Measurements from ENCODE around the gene DCANP1.

The DCANP1 gene

GRCh38 chr5:135481909-135482311, 34.8 kb upstream of the DCANP1 start:
- H3K23ac ChIP-seq (ENCODE audit: low read length) = no peak overlapping the region
- H2BK120ac ChIP-seq (ENCODE audit: insufficient read depth, low read length, poor library complexity) = no peak overlapping the region
- peaks cover 18% of the 10 kb centered on the region for H3K27me3 ChIP-seq (ENCODE audit: insufficient read depth, low read length)
- H3K9ac ChIP-seq (ENCODE audit: low read length) = no peak overlapping the region
- peak overlapping the region; percentile 38 for H3K4me3 ChIP-seq (ENCODE audit: low read depth, low read length)
- no peak overlapping the region for H3K4ac ChIP-seq (ENCODE audit: low read depth, low read length)
- no peaks in the 10 kb centered on the region for H3K79me2 ChIP-seq (ENCODE audit: control insufficient read depth, insufficient read depth, low read length, poor library complexity)
- H2BK5ac ChIP-seq (ENCODE audit: low read depth, low read length, poor library complexity) = no peak overlapping the region
- H4K12ac ChIP-seq (ENCODE audit: low read depth, low read length) = no peak overlapping the region
- H3K9me3 ChIP-seq (ENCODE audit: insufficient read depth, low read depth, low read length) = peaks cover 6% of the 10 kb centered on the region
- no peaks in the 10 kb centered on the region for H3K79me1 ChIP-seq (ENCODE audit: low read length)
- no peaks in the 10 kb centered on the region for H3K4me1 ChIP-seq (ENCODE audit: control insufficient read depth in 1 of 2, insufficient read depth in 2 of 2, low read length in 2 of 2)
- no peak overlapping the region for H2AK5ac ChIP-seq (ENCODE audit: low read length)
- no peak overlapping the region for H4K91ac ChIP-seq (ENCODE audit: low read depth, low read length)
- H3K36me3 ChIP-seq (ENCODE audit: control insufficient read depth in 1 of 2, insufficient read depth in 2 of 2, low read length in 2 of 2) = no peaks in the 10 kb centered on the region
- no peak overlapping the region for H3K4me2 ChIP-seq (ENCODE audit: low read length)
- H3K27ac ChIP-seq (ENCODE audit: low read depth, low read length) = no peak overlapping the region
- H2BK12ac ChIP-seq (ENCODE audit: low read length) = no peak overlapping the region
- no peak overlapping the region for H4K8ac ChIP-seq (ENCODE audit: low read depth, low read length)
- no CpG with 5 or more reads among the region's 4 CpGs for WGBS (ENCODE audit: extremely low coverage, insufficient coverage, insufficient read length)
- no peak overlapping the region for H3K18ac ChIP-seq (ENCODE audit: low read length)
- H2AFZ ChIP-seq (ENCODE audit: insufficient read depth, low read length, poor library complexity) = no peak overlapping the region
- no peak overlapping the region for H3K14ac ChIP-seq (ENCODE audit: low read length)
- DNase-seq = no peak

GRCh38 chr5:135481387-135481786, 34.2 kb upstream of the DCANP1 start:
- Histone ChIP-seq H3K4me1 (ENCODE audit: control insufficient read depth in 1 of 2, insufficient read depth in 2 of 2, low read length in 2 of 2) (no peaks in the 10 kb centered on the region), H3K4me3 (ENCODE audit: low read depth, low read length) (no peak overlapping the region), H2BK12ac (ENCODE audit: low read length) (no peak overlapping the region), H3K23ac (ENCODE audit: low read length) (no peak overlapping the region), H3K36me3 (ENCODE audit: control insufficient read depth in 1 of 2, insufficient read depth in 2 of 2, low read length in 2 of 2) (no peaks in the 10 kb centered on the region), H4K91ac (ENCODE audit: low read depth, low read length) (no peak overlapping the region), H3K79me2 (ENCODE audit: control insufficient read depth, insufficient read depth, low read length, poor library complexity) (no peaks in the 10 kb centered on the region), H4K12ac (ENCODE audit: low read depth, low read length) (no peak overlapping the region), H3K27me3 (ENCODE audit: insufficient read depth, low read length) (peaks cover 12% of the 10 kb centered on the region), H2AK5ac (ENCODE audit: low read length) (no peak overlapping the region), H3K9me3 (ENCODE audit: insufficient read depth, low read depth, low read length) (peaks cover 6% of the 10 kb centered on the region), H4K8ac (ENCODE audit: low read depth, low read length) (no peak overlapping the region), H3K27ac (ENCODE audit: low read depth, low read length) (no peak overlapping the region), H3K18ac (ENCODE audit: low read length) (no peak overlapping the region), H3K4ac (ENCODE audit: low read depth, low read length) (no peak overlapping the region), H3K4me2 (ENCODE audit: low read length) (no peak overlapping the region), H3K14ac (ENCODE audit: low read length) (no peak overlapping the region), H3K79me1 (ENCODE audit: low read length) (no peaks in the 10 kb centered on the region), H2BK5ac (ENCODE audit: low read depth, low read length, poor library complexity) (no peak overlapping the region), H2AFZ (ENCODE audit: insufficient read depth, low read length, poor library complexity) (no peak overlapping the region), H3K9ac (ENCODE audit: low read length) (no peak overlapping the region), H2BK120ac (ENCODE audit: insufficient read depth, low read length, poor library complexity) (no peak overlapping the region)
- no peak for DNase-seq
- no CpG with 5 or more reads among the region's 5 CpGs for WGBS (ENCODE audit: extremely low coverage, insufficient coverage, insufficient read length)

GRCh38 chr5:135480511-135480910, 33.4 kb upstream of the DCANP1 start:
- DNase-seq = no peak
- H3K4me1 ChIP-seq (ENCODE audit: control insufficient read depth in 1 of 2, insufficient read depth in 2 of 2, low read length in 2 of 2) = no peaks in the 10 kb centered on the region
- no peak overlapping the region for H2BK120ac ChIP-seq (ENCODE audit: insufficient read depth, low read length, poor library complexity)
- no peak overlapping the region for H2AK5ac ChIP-seq (ENCODE audit: low read length)
- H2BK5ac ChIP-seq (ENCODE audit: low read depth, low read length, poor library complexity) = no peak overlapping the region
- no peak overlapping the region for H4K91ac ChIP-seq (ENCODE audit: low read depth, low read length)
- no peak overlapping the region for H4K12ac ChIP-seq (ENCODE audit: low read depth, low read length)
- no peak overlapping the region for H3K9ac ChIP-seq (ENCODE audit: low read length)
- no peak overlapping the region for H3K14ac ChIP-seq (ENCODE audit: low read length)
- H2BK12ac ChIP-seq (ENCODE audit: low read length) = no peak overlapping the region
- no peaks in the 10 kb centered on the region for H3K79me1 ChIP-seq (ENCODE audit: low read length)
- no peaks in the 10 kb centered on the region for H3K36me3 ChIP-seq (ENCODE audit: control insufficient read depth in 1 of 2, insufficient read depth in 2 of 2, low read length in 2 of 2)
- no peak overlapping the region for H3K18ac ChIP-seq (ENCODE audit: low read length)
- WGBS (ENCODE audit: extremely low coverage, insufficient coverage, insufficient read length) = 100% methylated on average over 2 of the region's 5 CpGs
- no peak overlapping the region for H3K27ac ChIP-seq (ENCODE audit: low read depth, low read length)
- no peak overlapping the region for H3K4ac ChIP-seq (ENCODE audit: low read depth, low read length)
- no peak overlapping the region for H3K4me3 ChIP-seq (ENCODE audit: low read depth, low read length)
- H3K23ac ChIP-seq (ENCODE audit: low read length) = no peak overlapping the region
- H3K27me3 ChIP-seq (ENCODE audit: insufficient read depth, low read length) = peaks cover 7% of the 10 kb centered on the region
- no peak overlapping the region for H2AFZ ChIP-seq (ENCODE audit: insufficient read depth, low read length, poor library complexity)
- no peak overlapping the region for H4K8ac ChIP-seq (ENCODE audit: low read depth, low read length)
- H3K79me2 ChIP-seq (ENCODE audit: control insufficient read depth, insufficient read depth, low read length, poor library complexity) = no peaks in the 10 kb centered on the region
- peaks cover 6% of the 10 kb centered on the region for H3K9me3 ChIP-seq (ENCODE audit: insufficient read depth, low read depth, low read length)
- H3K4me2 ChIP-seq (ENCODE audit: low read length) = no peak overlapping the region

- Histone ChIP-seq H2AFZ (ENCODE audit: insufficient read depth, low read length, poor library complexity) (no peak overlapping the region), H3K14ac (ENCODE audit: low read length) (no peak overlapping the region), H2BK120ac (ENCODE audit: insufficient read depth, low read length, poor library complexity) (no peak overlapping the region), H4K91ac (ENCODE audit: low read depth, low read length) (no peak overlapping the region), H3K4me1 (ENCODE audit: control insufficient read depth in 1 of 2, insufficient read depth in 2 of 2, low read length in 2 of 2) (peaks cover 0 to 4% of the 10 kb centered on the region in 2 experiments), H4K12ac (ENCODE audit: low read depth, low read length) (no peak overlapping the region), H3K4ac (ENCODE audit: low read depth, low read length) (no peak overlapping the region), H3K9ac (ENCODE audit: low read length) (no peak overlapping the region), H2AK5ac (ENCODE audit: low read length) (no peak overlapping the region), H3K9me3 (ENCODE audit: insufficient read depth, low read depth, low read length) (peaks cover 5% of the 10 kb centered on the region), H3K79me1 (ENCODE audit: low read length) (no peaks in the 10 kb centered on the region), H3K36me3 (ENCODE audit: control insufficient read depth in 1 of 2, insufficient read depth in 2 of 2, low read length in 2 of 2) (no peaks in the 10 kb centered on the region), H3K4me3 (ENCODE audit: low read depth, low read length) (no peak overlapping the region), H3K79me2 (ENCODE audit: control insufficient read depth, insufficient read depth, low read length, poor library complexity) (no peaks in the 10 kb centered on the region), H2BK5ac (ENCODE audit: low read depth, low read length, poor library complexity) (no peak overlapping the region), H3K18ac (ENCODE audit: low read length) (no peak overlapping the region), H3K27ac (ENCODE audit: low read depth, low read length) (no peak overlapping the region), H3K27me3 (ENCODE audit: insufficient read depth, low read length) (peaks cover 3% of the 10 kb centered on the region), H3K23ac (ENCODE audit: low read length) (no peak overlapping the region), H3K4me2 (ENCODE audit: low read length) (no peak overlapping the region), H2BK12ac (ENCODE audit: low read length) (no peak overlapping the region), H4K8ac (ENCODE audit: low read depth, low read length) (no peak overlapping the region)
- no peak for DNase-seq
- WGBS (ENCODE audit: extremely low coverage, insufficient coverage, insufficient read length) = no CpG with 5 or more reads among the region's 4 CpGs
These were observed 31.8 kb upstream of the DCANP1 start for GRCh38 chr5:135478938-135479337.

Measured in trophoblast cell (in vitro differentiated cells and primary cell).